ENCODE data around the gene ZG16.
"Not testable (repeated sequence)": the region's sequence is repeated elsewhere in the genome, so short reads cannot be mapped to it uniquely, and the experiment has no call there.

ZG16 gene

DNA sequence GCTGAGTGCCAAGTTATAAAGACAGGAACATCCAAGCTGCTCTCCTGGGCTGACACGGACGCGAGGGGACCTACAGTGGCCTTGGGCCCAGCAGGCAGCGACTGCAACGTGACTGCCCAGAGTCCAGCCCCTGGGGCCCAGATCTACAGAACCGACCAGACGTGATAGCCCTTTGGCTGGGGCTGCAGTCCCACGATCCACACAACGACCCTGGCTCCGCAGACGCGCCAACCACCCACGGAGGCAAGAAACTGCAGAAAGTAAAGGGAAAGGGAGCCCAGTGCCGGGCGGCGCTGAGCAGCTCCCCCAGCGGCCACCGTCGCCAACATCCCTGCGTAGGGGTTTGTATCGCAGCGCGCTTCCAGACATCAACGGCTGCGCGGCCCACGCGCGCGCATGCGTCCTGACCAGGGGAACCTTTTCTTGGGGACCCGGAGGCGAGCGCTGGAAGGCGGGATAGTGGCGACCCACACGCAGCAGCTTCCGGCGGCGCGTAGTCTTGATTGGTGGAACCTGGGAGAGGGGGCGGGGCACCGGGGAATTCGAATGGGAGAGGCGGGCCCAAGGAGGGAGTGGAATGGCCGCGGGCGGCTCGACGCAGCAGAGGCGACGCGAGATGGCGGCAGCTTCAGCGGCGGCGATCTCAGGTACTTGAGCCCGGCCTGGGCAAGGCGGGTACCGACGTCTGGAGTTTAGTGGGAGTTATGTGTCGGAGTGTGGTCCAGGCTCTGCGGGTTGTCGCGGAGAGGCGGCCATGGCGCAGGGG lies 12.3 kb downstream of the ZG16 start, which contains the start of gene KIF22:
TSS of gene KIF22 (plus strand) at position 569 of the 766 bp plus-strand sequence. CDS start at position 578, 9 bp downstream.
- Mint-ChIP-seq H3K27ac (peak within 1 kb of the TSS; percentile 99), H3K36me3 (ENCODE audit: low read depth) (peaks cover 27% of the 10 kb centered on the region), H3K4me1 (peaks cover 46% of the 10 kb centered on the region), H3K27me3 (ENCODE audit: low read depth, poor library complexity) (peaks cover 4% of the 10 kb centered on the region), H3K9me3 (peaks cover 3% of the 10 kb centered on the region), H3K4me3 (peak within 1 kb of the TSS; percentile 99)
- peak; percentile 100 for DNase-seq
- TF ChIP-seq, protein P1, sequence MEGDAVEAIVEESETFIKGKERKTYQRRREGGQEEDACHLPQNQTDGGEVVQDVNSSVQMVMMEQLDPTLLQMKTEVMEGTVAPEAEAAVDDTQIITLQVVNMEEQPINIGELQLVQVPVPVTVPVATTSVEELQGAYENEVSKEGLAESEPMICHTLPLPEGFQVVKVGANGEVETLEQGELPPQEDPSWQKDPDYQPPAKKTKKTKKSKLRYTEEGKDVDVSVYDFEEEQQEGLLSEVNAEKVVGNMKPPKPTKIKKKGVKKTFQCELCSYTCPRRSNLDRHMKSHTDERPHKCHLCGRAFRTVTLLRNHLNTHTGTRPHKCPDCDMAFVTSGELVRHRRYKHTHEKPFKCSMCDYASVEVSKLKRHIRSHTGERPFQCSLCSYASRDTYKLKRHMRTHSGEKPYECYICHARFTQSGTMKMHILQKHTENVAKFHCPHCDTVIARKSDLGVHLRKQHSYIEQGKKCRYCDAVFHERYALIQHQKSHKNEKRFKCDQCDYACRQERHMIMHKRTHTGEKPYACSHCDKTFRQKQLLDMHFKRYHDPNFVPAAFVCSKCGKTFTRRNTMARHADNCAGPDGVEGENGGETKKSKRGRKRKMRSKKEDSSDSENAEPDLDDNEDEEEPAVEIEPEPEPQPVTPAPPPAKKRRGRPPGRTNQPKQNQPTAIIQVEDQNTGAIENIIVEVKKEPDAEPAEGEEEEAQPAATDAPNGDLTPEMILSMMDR (IDR thresholded peaks at IDR 0.05) = peak; percentile 69

DNA sequence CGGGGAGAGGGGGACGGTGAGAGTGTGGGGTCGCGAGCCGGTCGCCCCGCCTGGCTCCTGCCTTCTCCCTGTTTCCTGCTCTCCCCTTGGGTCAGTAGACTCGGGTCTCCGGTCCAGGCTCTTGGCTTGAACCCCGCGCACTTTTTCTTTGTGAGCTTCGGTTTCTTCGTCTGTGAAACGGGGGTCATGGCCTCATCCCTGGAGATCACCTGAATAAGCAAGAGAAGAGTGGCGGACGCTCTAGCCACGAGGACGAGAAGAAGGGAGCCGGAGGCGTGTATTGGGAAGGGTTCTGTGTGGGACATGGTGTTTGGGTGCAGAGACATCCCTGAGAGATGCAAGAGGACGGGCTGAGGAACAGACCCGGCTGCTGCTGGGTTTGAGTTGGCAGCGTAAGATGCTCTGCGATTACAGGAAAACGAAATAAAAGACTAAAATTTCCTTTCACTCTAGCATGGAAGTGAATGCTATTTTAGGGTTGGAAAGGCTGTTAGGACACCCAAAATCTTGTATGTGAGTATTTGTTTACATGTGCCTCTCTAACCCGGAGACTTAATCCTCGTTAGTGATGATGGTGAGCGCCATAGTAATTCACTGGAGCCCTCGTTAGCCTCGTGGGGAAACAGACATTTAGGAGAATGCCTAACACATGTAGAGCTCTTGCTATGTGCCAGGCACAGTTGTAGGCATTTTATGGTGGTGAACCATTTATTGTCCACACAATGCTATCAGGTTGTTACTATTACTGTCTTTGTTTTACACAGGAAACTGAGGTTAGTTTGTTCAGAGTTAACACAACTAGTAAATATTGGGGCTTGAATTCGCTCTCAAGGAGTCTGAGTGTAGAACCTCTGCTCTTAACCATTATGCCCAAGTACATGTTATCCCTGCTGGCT lies 13.1 kb downstream of the ZG16 start:
- peak overlapping the region; percentile 99 for H3K27ac Mint-ChIP-seq
- no peaks in the 10 kb centered on the region for H3K9me3 Mint-ChIP-seq
- peaks cover 43% of the 10 kb centered on the region for H3K4me1 Mint-ChIP-seq
- H3K36me3 Mint-ChIP-seq (ENCODE audit: low read depth) = peaks cover 33% of the 10 kb centered on the region
- peak overlapping the region; percentile 99 for H3K4me3 Mint-ChIP-seq
- H3K27me3 Mint-ChIP-seq (ENCODE audit: low read depth, poor library complexity) = no peaks in the 10 kb centered on the region
- no peak for DNase-seq
- TF ChIP-seq, protein P1 (IDR thresholded peaks at IDR 0.05) = no peak

GRCh38 chr16:29791845-29792807 lies 14.1 kb downstream of the ZG16 start:
- peak overlapping the region; percentile 99 for H3K4me3 Mint-ChIP-seq
- DNase-seq = no peak
- H3K4me1 Mint-ChIP-seq = peaks cover 43% of the 10 kb centered on the region
- H3K27ac Mint-ChIP-seq = peak overlapping the region; percentile 60
- TF ChIP-seq, protein P1 (IDR thresholded peaks at IDR 0.05) = no peak
- H3K36me3 Mint-ChIP-seq (ENCODE audit: low read depth) = peaks cover 42% of the 10 kb centered on the region
- no peaks in the 10 kb centered on the region for H3K9me3 Mint-ChIP-seq
- H3K27me3 Mint-ChIP-seq (ENCODE audit: low read depth, poor library complexity) = no peaks in the 10 kb centered on the region

DNA sequence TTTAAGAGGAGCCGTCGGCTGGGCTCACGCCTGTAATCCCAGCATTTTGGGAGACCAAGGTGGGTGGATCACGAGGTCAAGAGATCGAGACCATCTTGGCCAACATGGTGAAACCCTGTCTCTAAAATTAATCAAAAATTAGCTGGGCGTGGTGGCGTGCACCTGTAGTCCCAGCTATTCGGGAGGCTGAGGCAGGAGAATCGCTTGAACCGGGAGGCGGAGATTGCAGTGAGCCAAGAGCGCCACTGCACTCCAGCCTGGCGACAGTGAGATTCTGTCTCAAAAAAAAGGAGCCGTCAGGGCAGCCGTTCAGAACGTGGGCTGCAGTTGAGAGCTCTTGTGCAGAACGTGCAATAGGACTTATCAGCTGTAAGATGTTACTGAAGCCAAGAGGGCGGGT lies 15.1 kb downstream of the ZG16 start:
- H3K4me1 Mint-ChIP-seq = peaks cover 43% of the 10 kb centered on the region
- H3K27me3 Mint-ChIP-seq (ENCODE audit: low read depth, poor library complexity) = not testable (repeated sequence)

DNA sequence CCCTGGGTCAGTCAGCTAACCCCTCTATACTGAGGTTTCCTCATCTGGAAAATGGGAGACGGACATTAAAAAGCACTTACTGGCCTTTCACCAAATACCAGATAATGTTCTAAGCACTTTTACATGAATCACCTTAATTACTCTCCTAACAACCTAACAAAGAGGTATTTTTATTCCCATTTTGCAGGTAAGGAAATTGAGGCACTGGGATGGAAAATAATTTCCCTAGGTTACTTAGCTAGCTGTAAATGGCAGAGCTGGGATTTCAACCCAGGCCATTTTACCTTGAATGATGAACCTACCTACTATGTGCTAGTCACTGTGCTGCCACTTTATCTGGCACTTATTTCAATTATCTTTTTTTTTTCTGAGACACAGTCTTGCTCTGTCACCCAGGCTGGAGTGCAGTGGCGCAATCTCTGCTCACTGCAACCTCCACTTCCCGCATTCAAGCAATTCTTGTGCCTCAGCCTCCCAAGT lies 16.2 kb downstream of the ZG16 start:
- H3K4me3 Mint-ChIP-seq = no peak overlapping the region
- DNase-seq = no peak
- H3K36me3 Mint-ChIP-seq (ENCODE audit: low read depth) = peaks cover 61% of the 10 kb centered on the region
- H3K27me3 Mint-ChIP-seq (ENCODE audit: low read depth, poor library complexity) = no peaks in the 10 kb centered on the region
- TF ChIP-seq, protein P1 (IDR thresholded peaks at IDR 0.05) = no peak
- no peak overlapping the region for H3K27ac Mint-ChIP-seq
- no peaks in the 10 kb centered on the region for H3K9me3 Mint-ChIP-seq
- H3K4me1 Mint-ChIP-seq = peaks cover 43% of the 10 kb centered on the region

More for the DNA sequence above, 15.1 kb downstream of the ZG16 start:
- not testable (repeated sequence) for DNase-seq, H3K9me3 Mint-ChIP-seq
- Mint-ChIP-seq H3K4me3 (peak overlapping the region; percentile 99), H3K27ac (peak overlapping the region; percentile 43), H3K36me3 (ENCODE audit: low read depth) (peaks cover 50% of the 10 kb centered on the region)
